GM19372 (cell line): Measurements from ENCODE around the gene DEPDC5.

Source experiments
- ATAC-seq: cut with Tn5 transposase; IDR thresholded peaks from one replicate; pipeline ENCODE4 v1.9.1; 2021; ENCODE audit warnings: mild to moderate bottlenecking, low read depth, moderate library complexity; ENCODE audit not compliant: unreplicated experiment

The DEPDC5 gene

GRCh38 chr22:31882971-31883370, 129.2 kb downstream of the DEPDC5 start:
- no peak for ATAC-seq

- ATAC-seq, result no peak
Measured at GRCh38 chr22:31883989-31884388, 130.2 kb downstream of the DEPDC5 start.

- ATAC-seq, result no peak
Measured at GRCh38 chr22:31891366-31892079, 137.7 kb downstream of the DEPDC5 start.

GRCh38 chr22:31892080-31892433, 138.2 kb downstream of the DEPDC5 start:
- no peak for ATAC-seq

- no peak for ATAC-seq
Measured at GRCh38 chr22:31893460-31893859, 139.6 kb downstream of the DEPDC5 start.

GRCh38 chr22:31895411-31896123, 141.7 kb downstream of the DEPDC5 start:
- ATAC-seq, result no peak

GRCh38 chr22:31896472-31896871, 142.7 kb downstream of the DEPDC5 start:
- no peak for ATAC-seq

GRCh38 chr22:31897842-31898805, 144.3 kb downstream of the DEPDC5 start:
- ATAC-seq, result no peak

GRCh38 chr22:31898926-31899325, 145.1 kb downstream of the DEPDC5 start:
- no peak for ATAC-seq

- ATAC-seq, result no peak
Measured at GRCh38 chr22:31899669-31900068, 145.8 kb downstream of the DEPDC5 start.

GRCh38 chr22:31901388-31902137, 147.7 kb downstream of the DEPDC5 start:
- ATAC-seq, result no peak

GRCh38 chr22:31904651-31905050, 150.8 kb downstream of the DEPDC5 start:
- no peak for ATAC-seq

GRCh38 chr22:31905356-31905755, 151.5 kb downstream of the DEPDC5 start:
- ATAC-seq, result no peak

- ATAC-seq, result no peak
Measured at GRCh38 chr22:31906086-31906485, 152.3 kb downstream of the DEPDC5 start.

- ATAC-seq, result no peak
Measured at GRCh38 chr22:31906569-31906968, 152.8 kb downstream of the DEPDC5 start.

GRCh38 chr22:31909977-31910376, 156.2 kb downstream of the DEPDC5 start:
- ATAC-seq, result no peak

- ATAC-seq, result no peak
Measured at GRCh38 chr22:31911565-31912406, 158.0 kb downstream of the DEPDC5 start.

GRCh38 chr22:31912407-31912743, 158.6 kb downstream of the DEPDC5 start:
- no peak for ATAC-seq

- no peak for ATAC-seq
Measured at GRCh38 chr22:31915586-31915985, 161.8 kb downstream of the DEPDC5 start.
